Ramos (cell line): ENCODE data around the gene RMI2.
"Not testable (repeated sequence)": the region's sequence is repeated elsewhere in the genome, so short reads cannot be mapped to it uniquely, and the experiment has no call there.

Experiments used
- in situ Hi-C: fragments of 300-500 bp; cut with MboI; formaldehyde crosslinking; loops from one replicate; pipeline ENCODE4 v1.14.3; 2022; ENCODE audit warnings: low sequenced_read_pairs; ENCODE audit not compliant: unreplicated experiment

Gene RMI2

DNA sequence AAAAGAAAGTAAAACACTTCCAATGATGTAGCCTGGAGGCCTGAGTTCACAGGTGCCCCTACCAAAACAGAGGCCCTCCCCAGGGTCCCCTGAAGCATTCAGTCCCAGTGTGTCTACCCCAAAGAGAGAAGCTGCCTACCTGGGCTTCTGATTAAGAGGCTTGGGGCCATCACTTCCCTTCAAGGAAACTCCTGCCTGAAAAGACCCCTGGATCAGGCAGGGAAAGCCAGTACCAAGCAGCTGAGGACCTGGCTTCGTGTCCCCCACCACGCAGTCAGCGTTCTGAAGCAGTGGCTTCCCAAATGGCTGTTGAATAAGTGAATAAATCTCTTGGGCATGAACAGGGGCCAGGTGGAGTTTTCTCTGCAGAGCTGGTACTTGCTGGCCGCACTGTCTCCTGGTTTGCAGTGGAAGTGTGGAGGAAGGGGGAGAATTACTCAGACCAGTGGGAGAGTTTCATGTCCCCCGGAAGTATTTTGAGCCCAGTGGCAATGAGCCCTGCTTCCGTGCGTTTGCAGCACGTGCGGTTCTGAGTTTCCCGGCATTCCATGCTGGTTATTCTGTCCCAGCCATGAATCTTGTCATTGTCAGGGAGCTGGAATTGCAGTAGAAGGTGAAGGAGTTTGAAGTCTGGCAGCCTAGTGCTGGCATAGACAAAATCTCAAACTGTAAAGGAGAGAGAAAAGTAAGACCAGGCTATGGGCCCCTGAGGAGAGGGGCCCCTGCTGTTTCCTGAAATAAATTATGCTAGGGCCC lies 27.0 kb downstream of the RMI2 start:
- in situ Hi-C loops: loop anchor here (5.0 kb wide), 1 partner anchor 405 kb away; no protein-coding TSS in a partner anchor

DNA sequence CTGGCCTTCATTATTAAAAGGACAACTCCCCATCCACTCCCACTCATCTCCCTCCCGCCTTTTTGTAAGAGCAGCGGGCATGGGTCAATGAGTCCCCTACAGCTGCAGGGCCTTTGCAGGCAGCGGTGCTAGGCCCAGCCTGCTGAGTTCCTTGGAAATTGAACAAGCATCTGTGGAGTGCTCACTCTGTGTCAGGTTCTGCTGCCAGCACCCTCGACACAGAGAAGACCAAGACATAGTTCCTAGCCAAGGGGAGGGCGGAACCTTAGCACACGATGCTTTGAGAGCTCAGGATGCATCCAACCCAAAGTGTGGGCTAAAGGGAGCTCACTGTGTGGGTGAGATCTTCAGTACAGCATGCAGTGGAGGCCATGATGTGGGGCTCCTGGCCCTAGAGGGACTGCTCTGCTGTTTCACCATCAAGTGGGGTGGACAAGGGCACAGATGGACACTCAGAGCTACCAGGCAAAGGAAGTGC lies 27.6 kb downstream of the RMI2 start:
- in situ Hi-C loops: loop anchor here (5.0 kb wide), 1 partner anchor 406 kb away; no protein-coding TSS in a partner anchor

GRCh38 chr16:11374255-11374654 lies 29.0 kb downstream of the RMI2 start:
- in situ Hi-C loops: loop anchor here (5.0 kb wide), 1 partner anchor 407 kb away; no protein-coding TSS in a partner anchor

DNA sequence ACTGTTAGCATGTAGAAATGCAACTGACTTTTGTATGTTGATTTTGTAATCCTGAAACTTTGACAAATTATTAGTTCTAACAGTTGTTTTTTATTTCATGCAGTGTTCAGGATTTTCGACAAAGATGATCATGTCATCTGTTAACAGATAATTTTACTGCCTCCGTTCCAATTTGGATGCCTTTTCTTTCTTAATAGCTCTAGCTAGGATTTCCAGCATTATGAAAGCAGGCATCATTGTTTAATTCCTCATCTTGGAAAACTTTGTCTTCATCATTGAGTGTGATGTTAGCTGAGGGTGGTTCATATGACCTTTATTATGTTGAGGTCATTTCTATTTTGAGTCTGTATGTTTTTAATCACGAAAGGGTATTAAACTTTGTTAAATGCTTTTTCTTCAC lies 31.9 kb downstream of the RMI2 start:
- in situ Hi-C loops: no loop called here

DNA sequence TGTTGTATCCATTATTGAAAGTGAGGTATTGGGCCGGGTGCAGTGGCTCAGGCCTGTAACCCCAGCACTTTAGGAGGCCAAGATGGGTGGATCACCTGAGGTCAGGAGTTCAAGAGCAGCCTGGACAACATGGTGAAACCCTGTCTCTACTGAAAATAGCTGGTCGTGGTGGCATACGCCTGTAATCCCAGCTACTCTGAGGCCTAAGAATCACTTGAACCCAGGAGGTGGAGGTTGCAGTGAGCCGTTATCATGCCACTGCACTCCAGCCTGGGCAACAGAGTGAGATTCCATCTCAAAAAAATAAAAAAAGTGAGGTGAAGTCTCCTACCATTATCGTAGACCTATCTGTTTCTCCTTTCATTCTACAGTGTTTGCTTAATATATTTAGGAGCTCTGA lies 33.7 kb downstream of the RMI2 start:
- in situ Hi-C loops: not testable (repeated sequence)

DNA sequence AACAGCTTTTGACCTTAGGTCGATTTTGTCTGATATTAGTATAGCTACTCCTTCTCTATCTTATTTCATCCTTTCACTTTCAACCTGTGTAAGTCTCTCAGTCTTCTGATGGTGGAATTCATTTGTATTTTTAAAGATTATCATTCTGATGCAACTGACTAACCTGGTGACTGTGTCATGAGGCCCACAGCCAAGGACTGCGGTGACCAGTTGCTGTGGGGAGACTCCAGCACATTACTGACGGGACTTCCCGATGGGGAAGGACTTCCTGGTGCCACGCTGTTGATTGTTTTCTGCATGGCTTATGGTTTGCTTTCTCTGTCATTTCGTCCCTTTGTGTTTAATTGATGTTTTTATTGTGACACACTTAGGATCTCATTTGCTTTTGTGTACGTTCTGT lies 34.2 kb downstream of the RMI2 start:
- in situ Hi-C loops: no loop called here

DNA sequence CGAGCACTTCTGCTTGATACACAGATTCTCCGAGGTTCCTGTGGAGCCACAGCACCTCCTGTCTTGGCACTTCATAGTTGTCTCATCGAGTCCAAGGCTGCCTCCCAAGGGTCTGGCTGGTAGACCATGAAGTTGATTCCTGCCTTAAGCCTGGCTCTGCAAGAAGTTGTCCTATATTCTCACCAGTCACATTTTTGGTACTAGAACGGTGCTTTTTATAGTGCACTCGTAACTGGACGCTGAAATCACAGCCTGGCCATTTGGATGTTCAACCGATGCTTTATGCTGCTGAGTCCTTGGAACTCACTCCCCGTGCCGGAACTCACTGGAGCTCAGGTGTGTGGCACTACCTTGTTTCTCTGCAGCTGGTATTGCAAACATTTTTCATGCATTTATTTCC lies 35.6 kb downstream of the RMI2 start:
- in situ Hi-C loops: no loop called here

DNA sequence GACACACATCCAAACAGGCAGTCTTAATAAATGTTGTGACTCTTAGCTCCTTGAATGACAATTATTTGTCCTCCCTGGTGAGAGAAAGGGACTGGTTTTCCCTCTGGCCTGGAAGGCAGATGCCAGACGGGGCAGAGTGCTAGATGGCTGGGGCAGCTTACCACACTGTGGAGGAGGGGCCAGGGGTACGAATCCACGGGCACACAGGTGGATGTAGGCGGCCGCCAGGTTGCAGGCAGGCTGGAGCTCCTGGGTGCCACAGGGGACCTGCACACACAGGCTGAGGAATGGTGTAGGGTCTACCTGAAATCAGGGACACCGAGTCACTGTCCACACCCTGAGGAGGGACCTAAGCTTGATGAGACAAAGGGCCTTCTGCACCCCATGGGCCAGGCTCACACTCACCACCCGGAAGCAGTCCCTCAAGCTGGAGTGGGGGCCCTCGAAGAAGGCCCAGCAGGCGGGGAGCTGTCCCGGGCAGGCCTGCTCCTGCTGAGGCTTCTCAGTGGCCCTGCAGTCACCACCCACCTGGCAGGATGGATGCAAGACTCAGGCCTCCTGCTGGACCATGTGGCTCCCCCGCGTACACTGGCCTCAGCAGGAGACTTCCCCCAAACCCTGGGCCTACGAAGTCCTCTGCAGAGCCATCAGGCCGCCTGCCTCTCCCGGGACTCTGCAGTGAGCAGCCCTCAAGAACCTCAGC lies 38.4 kb downstream of the RMI2 start:
- in situ Hi-C loops: no loop called here

- in situ Hi-C loops: no loop called here
Observed at GRCh38 chr16:11384184-11384955, 39.1 kb downstream of the RMI2 start.

GRCh38 chr16:11384956-11385586 lies 39.8 kb downstream of the RMI2 start:
- in situ Hi-C loops: no loop called here

- in situ Hi-C loops: no loop called here
Observed at GRCh38 chr16:11386054-11386680, 40.9 kb downstream of the RMI2 start.

GRCh38 chr16:11386791-11387546 lies 41.7 kb downstream of the RMI2 start:
- in situ Hi-C loops: no loop called here

- in situ Hi-C loops: no loop called here
Observed at GRCh38 chr16:11389083-11389482, 43.8 kb downstream of the RMI2 start.

DNA sequence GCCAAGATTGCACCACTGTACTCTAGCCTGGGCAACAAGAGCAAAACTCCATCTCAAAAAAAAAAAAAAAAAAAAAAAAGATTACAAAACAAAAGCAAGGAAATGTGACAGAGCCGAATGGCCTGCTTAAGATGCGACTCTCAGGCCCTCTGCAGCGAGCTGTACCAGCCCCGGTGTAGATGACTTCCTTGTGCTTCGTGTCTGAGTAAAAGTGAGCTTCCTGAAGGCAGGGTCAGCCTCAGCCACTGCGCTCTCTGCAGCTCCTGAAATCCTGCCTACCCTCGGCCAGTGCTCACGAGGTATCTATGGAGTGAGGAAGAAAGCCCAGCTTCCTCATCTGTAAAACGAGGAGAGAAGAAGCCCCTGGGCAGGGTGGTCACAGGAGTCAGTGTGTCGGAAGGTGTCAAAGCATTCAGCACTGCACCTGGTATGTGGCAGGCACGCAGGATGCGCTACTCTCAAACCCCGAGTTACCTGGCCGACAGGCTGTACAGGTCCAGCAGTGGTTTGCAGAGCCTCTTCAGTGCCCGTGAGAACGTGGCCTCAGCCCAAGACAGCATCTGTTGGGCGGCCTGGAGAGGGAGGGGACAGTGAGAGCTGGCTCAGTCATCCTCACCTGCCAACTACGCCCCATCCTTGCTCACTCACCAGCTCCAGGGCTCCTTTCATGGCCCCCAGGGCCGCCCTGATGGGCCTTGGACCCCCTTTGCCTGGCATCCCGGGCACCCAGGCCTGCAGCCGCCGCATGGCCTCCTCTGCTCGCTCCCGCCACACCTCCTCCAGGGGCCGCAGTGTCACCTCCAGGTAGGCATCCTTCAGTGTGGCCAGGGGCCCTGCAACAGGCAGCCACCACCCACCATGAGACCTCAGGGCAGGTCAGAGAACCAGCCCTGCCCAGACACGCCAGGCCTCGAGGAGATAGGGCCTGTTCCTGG lies 44.6 kb downstream of the RMI2 start:
- in situ Hi-C loops: no loop called here

DNA sequence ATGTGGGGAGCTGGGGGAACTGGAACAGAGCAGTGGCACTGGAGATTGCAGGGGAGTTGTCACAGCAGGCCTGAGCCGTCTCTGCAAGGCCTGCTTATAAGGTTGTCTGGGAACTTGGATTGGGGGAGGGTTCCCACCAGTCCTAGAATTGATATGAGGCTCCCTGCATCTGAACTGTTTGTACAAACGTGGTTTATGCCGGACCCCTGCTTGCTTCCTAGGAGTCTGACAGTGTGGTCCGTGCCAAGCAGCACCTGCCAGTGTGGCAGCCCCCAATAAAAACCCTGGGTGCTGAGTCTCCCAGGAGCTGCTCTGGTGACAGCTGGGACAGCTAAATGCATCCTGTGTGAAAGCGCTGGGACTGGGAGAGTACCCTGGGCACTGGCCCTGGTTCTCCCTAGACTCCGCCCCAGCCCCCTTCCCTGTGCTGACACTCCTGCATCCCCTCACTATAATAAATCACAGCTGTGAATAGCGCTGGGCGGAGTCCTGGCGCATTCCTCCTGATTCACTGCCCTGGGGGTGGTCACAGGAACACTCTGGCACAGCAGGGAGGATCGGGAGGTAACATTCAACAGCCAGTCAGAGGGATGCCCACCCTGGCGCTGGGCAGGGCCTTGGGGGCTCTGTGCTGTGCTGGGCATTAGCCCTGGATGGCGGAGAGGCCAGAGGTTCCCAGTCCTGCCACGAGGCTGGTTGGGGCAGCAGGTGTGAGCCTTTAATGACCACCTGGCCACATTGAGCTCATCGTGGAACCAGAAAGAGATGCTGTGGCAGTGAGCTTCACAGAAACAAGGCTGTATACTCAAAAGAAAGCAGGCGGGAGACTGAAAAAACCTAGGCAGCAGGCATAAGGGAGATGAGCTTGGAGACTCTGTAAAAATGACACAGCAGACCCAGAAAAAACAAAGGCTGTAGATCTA lies 45.6 kb downstream of the RMI2 start:
- in situ Hi-C loops: no loop called here

DNA sequence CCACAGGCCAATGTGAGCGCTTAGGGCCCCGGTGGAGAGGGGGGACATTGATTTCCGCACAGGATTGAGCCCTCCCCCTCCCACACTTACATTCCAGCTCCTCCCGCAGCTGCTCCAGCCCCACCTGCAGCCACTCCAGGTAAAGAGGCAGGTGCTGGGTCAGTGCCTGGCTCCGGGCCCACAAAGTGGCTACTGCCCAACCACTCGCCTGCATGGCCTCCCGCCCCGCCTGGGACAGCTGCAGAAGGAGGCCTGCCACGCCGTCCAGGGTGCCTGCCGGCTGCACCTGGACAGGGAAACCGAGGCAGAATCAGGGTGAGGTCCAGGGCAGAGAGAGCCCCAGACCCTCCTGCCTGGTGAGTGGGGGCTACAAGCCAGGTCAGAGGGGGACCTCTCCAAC lies 46.3 kb downstream of the RMI2 start:
- in situ Hi-C loops: no loop called here

- in situ Hi-C loops: no loop called here
Observed at GRCh38 chr16:11392041-11392581, 46.9 kb downstream of the RMI2 start.
